AG04450 (cell line): Measurements from ENCODE around the gene OR7C2. TPM values are rescaled to one million over a fixed set of nuclear protein-coding genes. Genes with fewer than 3 reads are reported as not detected.

ENCODE experiments used
- CTCF ChIA-PET: fragments of 300-600, 350-600 bp; formaldehyde crosslinking; extraction: SDS; loops from one replicate; lab custom pipeline; 2022; ENCODE audit warnings: antibody characterized with exemption, inconsistent platforms; lab: Charles Lee
- POLR2A ChIA-PET: fragments of 350-600 bp; formaldehyde crosslinking; extraction: SDS; loops from one replicate; lab custom pipeline; 2021; ENCODE audit warnings: antibody characterized with exemption, inconsistent platforms; lab: Yijun Ruan, JAX
- DNase-seq: peaks from one replicate; pipeline ENCODE4 v3.0.0-alpha.2; 2011; ENCODE audit warnings: low read depth, low spot score
- H3K27ac ChIP-seq: one replicate; pipeline ENCODE4 v1.5.1; 2012; ENCODE audit warnings: low read depth, low read length, control low read depth
- H3K27me3 ChIP-seq: one replicate; pipeline ENCODE4 v1.6.0; 2012; ENCODE audit warnings: low read length; ENCODE audit not compliant: control insufficient read depth, insufficient read depth
- H3K4me3 ChIP-seq: 2 replicates; pipeline ENCODE4 v1.5.1; 2011; ENCODE audit warnings: mild to moderate bottlenecking, low read depth, low read length, control low read depth
- H3K9me3 ChIP-seq: 2 replicates; pipeline ENCODE4 v1.5.1; 2012; ENCODE audit warnings: low read length; ENCODE audit not compliant: control insufficient read depth, insufficient read depth
- polyA plus RNA-seq: library from polyadenylated mRNA; depleted of rRNA; stranded (reverse); fragments of >200 nt; gene quantifications from 2 replicates; pipeline ENCODE4 v1.2.3, GENCODE V29; 2011; rRNA removed
- TF ChIP-seq, protein P1 (sequence below): IDR thresholded peaks from 2 replicates; pipeline ENCODE4 v1.5.1; 2011; ENCODE audit warnings: low read depth, low read length, control low read depth, inconsistent platforms

The OR7C2 gene
- polyA plus RNA-seq, 1 experiment, result not detected

DNA sequence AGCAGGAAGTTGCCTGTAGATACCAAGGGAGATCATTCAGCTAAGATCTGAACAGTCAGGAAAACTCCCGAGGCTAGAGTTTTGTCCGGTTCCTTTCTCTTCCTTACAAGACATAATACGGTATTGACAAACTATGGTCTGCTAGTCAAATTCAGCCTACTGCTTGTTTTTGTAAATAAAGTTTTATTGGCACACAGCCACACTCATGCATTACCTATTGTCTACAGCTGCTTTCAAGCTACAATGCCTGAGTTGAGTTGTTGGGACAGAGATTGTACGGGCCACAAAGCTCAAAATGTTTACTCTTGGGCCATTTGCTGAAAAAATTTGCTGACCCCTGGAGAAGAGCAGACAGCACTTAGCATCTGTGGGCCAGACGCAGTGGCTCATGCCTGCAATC lies 35.8 kb downstream of the OR7C2 start:
- Histone ChIP-seq H3K9me3 (peaks cover 6% of the 10 kb centered on the region; the same call in 1 of the 2 replicates), H3K27ac (no peak overlapping the region), H3K4me3 (no peak overlapping the region), H3K27me3 (peaks cover 6% of the 10 kb centered on the region)
- CTCF ChIA-PET, result no interaction called here
- POLR2A ChIA-PET, result no interaction called here
- DNase-seq, result no peak
- TF ChIP-seq, protein P1, sequence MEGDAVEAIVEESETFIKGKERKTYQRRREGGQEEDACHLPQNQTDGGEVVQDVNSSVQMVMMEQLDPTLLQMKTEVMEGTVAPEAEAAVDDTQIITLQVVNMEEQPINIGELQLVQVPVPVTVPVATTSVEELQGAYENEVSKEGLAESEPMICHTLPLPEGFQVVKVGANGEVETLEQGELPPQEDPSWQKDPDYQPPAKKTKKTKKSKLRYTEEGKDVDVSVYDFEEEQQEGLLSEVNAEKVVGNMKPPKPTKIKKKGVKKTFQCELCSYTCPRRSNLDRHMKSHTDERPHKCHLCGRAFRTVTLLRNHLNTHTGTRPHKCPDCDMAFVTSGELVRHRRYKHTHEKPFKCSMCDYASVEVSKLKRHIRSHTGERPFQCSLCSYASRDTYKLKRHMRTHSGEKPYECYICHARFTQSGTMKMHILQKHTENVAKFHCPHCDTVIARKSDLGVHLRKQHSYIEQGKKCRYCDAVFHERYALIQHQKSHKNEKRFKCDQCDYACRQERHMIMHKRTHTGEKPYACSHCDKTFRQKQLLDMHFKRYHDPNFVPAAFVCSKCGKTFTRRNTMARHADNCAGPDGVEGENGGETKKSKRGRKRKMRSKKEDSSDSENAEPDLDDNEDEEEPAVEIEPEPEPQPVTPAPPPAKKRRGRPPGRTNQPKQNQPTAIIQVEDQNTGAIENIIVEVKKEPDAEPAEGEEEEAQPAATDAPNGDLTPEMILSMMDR, result no peak

DNA sequence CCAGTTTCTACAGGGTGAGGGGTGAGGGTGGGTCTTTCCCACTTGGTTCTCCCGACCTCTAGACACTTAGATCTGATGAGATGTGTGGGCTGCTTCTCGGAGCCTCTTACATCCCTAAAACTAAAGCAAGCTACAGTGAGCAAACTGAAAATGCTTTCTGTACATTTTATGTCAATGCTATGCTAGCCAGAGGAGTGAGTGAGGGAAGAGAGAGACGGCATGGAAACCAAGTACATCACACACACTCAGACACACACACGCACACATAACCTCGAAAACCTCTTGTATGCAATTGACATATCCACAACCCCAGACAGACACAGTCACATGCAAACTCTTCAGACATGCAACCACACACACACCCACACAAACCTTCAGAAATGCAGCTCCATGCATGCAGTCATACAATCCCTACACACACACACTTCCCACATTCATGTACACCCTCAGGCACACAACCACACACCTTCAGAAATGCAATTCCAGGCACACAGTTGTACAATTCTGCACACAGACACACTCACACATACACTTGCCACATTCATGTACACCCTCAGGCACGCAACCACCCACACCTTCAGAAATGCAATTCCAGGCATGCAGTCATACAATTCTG lies 37.0 kb downstream of the OR7C2 start:
- DNase-seq, result no peak
- Histone ChIP-seq H3K27me3 (peaks cover 6% of the 10 kb centered on the region), H3K9me3 (no peaks in the 10 kb centered on the region; the same call in 1 of the 2 replicates), H3K4me3 (no peak overlapping the region), H3K27ac (no peak overlapping the region)
- TF ChIP-seq, protein P1, result no peak
- ChIA-PET CTCF (interaction anchor here (0.5 kb wide), 1 partner anchor 63 kb away, joined by 3 read pairs; no protein-coding TSS in a partner anchor), POLR2A (no interaction called here)

DNA sequence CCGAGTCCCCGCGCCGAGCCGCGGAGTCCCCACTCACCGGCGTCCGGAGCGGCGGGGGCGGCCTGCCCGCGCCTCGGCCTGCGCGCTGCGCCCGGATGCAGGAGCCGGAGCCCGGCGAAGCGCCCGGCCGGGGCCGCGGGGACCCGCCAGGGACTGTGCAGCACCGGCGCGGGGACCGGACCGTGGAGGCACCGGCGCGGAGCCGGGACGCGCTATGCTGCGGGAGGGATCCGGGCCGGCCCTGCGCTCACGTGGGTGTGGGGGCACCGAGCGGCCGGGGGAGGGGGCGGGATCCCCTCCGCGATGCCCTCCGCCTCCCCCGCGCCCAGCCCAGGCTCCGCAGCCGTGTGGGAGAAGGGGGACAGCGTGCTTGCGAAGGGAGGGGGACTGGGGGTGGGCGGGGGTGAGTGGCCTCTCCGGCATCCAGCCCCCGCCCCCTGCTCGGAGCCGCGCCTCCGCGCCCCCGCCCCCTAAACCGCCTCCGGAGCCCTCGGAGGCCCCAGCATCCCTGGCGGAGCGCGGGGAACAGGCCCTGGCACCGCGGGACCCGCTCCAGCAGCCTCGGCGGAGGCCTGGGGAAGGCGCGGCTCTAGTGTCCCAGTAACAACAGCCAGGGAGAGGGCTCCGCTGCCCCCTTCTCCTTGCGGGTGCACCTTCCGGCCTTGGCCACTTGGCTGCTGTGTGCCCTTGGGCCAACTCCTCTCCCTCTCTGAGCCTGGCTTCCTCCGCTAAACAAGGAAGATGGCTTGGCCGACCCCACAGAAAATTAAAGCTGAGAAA lies 38.4 kb downstream of the OR7C2 start, which contains the start of gene SLC1A6:
TSS of gene SLC1A6 (minus strand) at position 389 of the 780 bp plus-strand sequence. CDS start 6,954 bp downstream, outside the sequence.
- no peak within 1 kb of the TSS for H3K4me3 ChIP-seq
- TF ChIP-seq, protein P1, result no peak
- H3K9me3 ChIP-seq, result no peaks in the 10 kb centered on the region; the same call in 1 of the 2 replicates
- DNase-seq, result no peak
- ChIA-PET POLR2A (no interaction called here), CTCF (no interaction called here)
- peaks cover 6% of the 10 kb centered on the region for H3K27me3 ChIP-seq
- H3K27ac ChIP-seq, result no peak within 1 kb of the TSS

DNA sequence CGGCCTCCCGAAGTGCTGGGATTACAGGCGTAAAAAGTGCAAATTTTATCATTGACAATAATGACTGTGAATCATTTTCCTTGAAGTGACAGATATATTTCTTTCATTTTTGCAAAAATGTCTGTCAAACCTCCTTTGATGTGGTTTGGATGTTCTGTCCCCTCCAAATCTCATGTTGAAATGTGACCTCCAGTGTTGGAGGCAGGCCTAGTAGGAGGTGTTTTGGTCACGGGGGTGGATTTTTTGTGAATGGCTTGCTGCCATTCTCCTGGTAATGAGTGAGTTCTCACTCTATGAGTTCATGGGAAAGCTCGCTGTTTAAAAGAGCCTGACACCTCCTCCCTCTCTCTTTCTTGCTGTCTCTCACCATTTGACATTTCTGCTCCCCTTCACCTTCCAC lies 43.8 kb downstream of the OR7C2 start:
- no peak overlapping the region for H3K27ac ChIP-seq
- TF ChIP-seq, protein P1, result no peak
- no peaks in the 10 kb centered on the region for H3K9me3 ChIP-seq
- DNase-seq, result no peak
- ChIA-PET POLR2A (no interaction called here), CTCF (interaction anchor here (0.7 kb wide), 1 partner anchor 267 kb away, joined by 3 read pairs; no protein-coding TSS in a partner anchor)
- no peak overlapping the region for H3K4me3 ChIP-seq
- H3K27me3 ChIP-seq, result peaks cover 3% of the 10 kb centered on the region

Other genes with a start within 250 kb of the OR7C2 start
- gene ADGRE2, start 162.9 kb upstream of the OR7C2 start, polyA plus RNA-seq, result 0.12 TPM in 1 of 2 replicates, not detected in the other
- gene OR7A5, start 106.3 kb upstream of the OR7C2 start, polyA plus RNA-seq, result not detected in 2 replicates
- not detected in 2 replicates for gene OR7C1, start 106.3 kb upstream of the OR7C2 start, polyA plus RNA-seq
- gene OR7A10, start 92.6 kb upstream of the OR7C2 start, polyA plus RNA-seq, result not detected in 2 replicates
- not detected in 2 replicates for gene OR7A17, start 55.4 kb upstream of the OR7C2 start, polyA plus RNA-seq
- not detected in 2 replicates for gene SLC1A6, start 38.4 kb downstream of the OR7C2 start, polyA plus RNA-seq
- not detected in 2 replicates for gene CASP14, start 108.0 kb downstream of the OR7C2 start, polyA plus RNA-seq
- not detected in 2 replicates for gene OR1I1, start 140.7 kb downstream of the OR7C2 start, polyA plus RNA-seq
- gene SYDE1, start 165.9 kb downstream of the OR7C2 start, polyA plus RNA-seq, result 30.3 and 42.3 TPM in 2 replicates